CD4-positive, alpha-beta memory T cell (primary cell): ENCODE measurements around the gene FOXP4. TPM values are rescaled to one million over a fixed set of nuclear protein-coding genes. Genes with fewer than 3 reads are reported as not detected.
A peak's percentile ranks its signal among the peaks of the same experiment; 100 is the strongest.

Experiments
- CTCF ChIA-PET: fragments of 350-600 bp; sonication (Branson Sonifier 250); formaldehyde crosslinking; loops from one replicate; lab custom pipeline; 2021; ENCODE audit warnings: inconsistent platforms; ENCODE audit not compliant: partially characterized antibody; lab: Charles Lee
- POLR2A ChIA-PET: fragments of 350-600 bp; sonication (Branson Sonifier 250); formaldehyde crosslinking; loops from one replicate; lab custom pipeline; 2021; ENCODE audit not compliant: partially characterized antibody; lab: Charles Lee
- DNase-seq, 5 donors: peaks; one replicate each; pipeline versions ENCODE4 v3.0.0 to v3.0.0-alpha.2; 2020 to 2022; ENCODE audit warnings: mixed read lengths in 1 of 5
- H3K27ac ChIP-seq: one replicate; pipeline ENCODE4 v1.7.0; 2013; ENCODE audit warnings: low read depth, low read length
- H3K27me3 ChIP-seq: 2 replicates; pipeline ENCODE4 v1.7.0; 2013; ENCODE audit warnings: mild to moderate bottlenecking, low read length, moderate library complexity; ENCODE audit not compliant: insufficient read depth
- H3K36me3 ChIP-seq: 2 replicates; pipeline ENCODE4 v1.7.0; 2013; ENCODE audit warnings: mild to moderate bottlenecking, low read length, moderate library complexity; ENCODE audit not compliant: insufficient read depth
- H3K4me1 ChIP-seq: 2 replicates; pipeline ENCODE4 v1.7.0; 2013; ENCODE audit warnings: mild to moderate bottlenecking, low read length, moderate library complexity; ENCODE audit not compliant: insufficient read depth
- H3K4me3 ChIP-seq, 2 donors: one replicate each; pipeline ENCODE4 v1.7.0; 2013; ENCODE audit warnings: low read length in 2 of 2, mild to moderate bottlenecking in 1 of 2
- H3K9me3 ChIP-seq, 2 donors: one replicate each; pipeline ENCODE4 v1.7.0; 2013; ENCODE audit warnings: low read length in 2 of 2, control low read depth in 1 of 2; ENCODE audit not compliant: control insufficient read depth in 1 of 2
- H3K27ac Mint-ChIP-seq, 7 donors: one replicate each; pipeline ENCODE4 v1.8.0; 2020 to 2021; ENCODE audit warnings: mixed read lengths in 7 of 7, mild to moderate bottlenecking in 6 of 7, inconsistent platforms in 3 of 7, moderate library complexity in 3 of 7
- H3K27me3 Mint-ChIP-seq, 2 donors: one replicate each; pipeline ENCODE4 v1.8.0; 2020 to 2021; ENCODE audit warnings: mixed read lengths in 2 of 2
- H3K36me3 Mint-ChIP-seq, 2 donors: one replicate each; pipeline ENCODE4 v1.8.0; 2020 to 2021; ENCODE audit warnings: mixed read lengths in 2 of 2, inconsistent platforms in 1 of 2, mild to moderate bottlenecking in 1 of 2
- H3K4me1 Mint-ChIP-seq, 4 donors: one replicate each; pipeline ENCODE4 v1.8.0; 2020 to 2021; ENCODE audit warnings: mixed read lengths in 4 of 4, mild to moderate bottlenecking in 1 of 4
- H3K4me3 Mint-ChIP-seq, 8 donors: one replicate each; pipeline ENCODE4 v1.8.0; 2020 to 2021; ENCODE audit warnings: mixed read lengths in 8 of 8, mild to moderate bottlenecking in 7 of 8, moderate library complexity in 6 of 8, inconsistent platforms in 3 of 8
- H3K9me3 Mint-ChIP-seq, 8 donors: one replicate each; pipeline ENCODE4 v1.8.0; 2020 to 2021; ENCODE audit warnings: mixed read lengths in 8 of 8, mild to moderate bottlenecking in 5 of 8, inconsistent platforms in 3 of 8, moderate library complexity in 1 of 8
- intact Hi-C: fragments of 100-400 bp; cut with micrococcal nuclease; formaldehyde crosslinking; loops from one replicate; pipeline ENCODE4 v1.15.1; 2023
- microRNA-seq: library from miRNA; unstranded; fragments of <30 nt; microRNA quantifications from one replicate; pipeline ENCODE4 v1.2.0, GENCODE V29; 2021; ENCODE audit warnings: borderline replicate concordance, borderline number of aligned reads, borderline microRNAs expressed, mixed read lengths
- polyA plus RNA-seq, 2 donors: library from polyadenylated mRNA; unstranded; fragments of 300-500 nt; fragmentation: Illumina TruSeq; gene quantifications; one replicate each; pipeline ENCODE4 v1.2.3, GENCODE V29; 2021
- total RNA-seq, 2 experiments: library from RNA; stranded (reverse); gene quantifications; one replicate each; pipeline ENCODE4 v1.2.3, GENCODE V29; 2021

FOXP4 gene
- total and polyA plus RNA-seq, 4 experiments from 2014 or later, result 0.08 to 7.8 (median 4.5) TPM

GRCh38 chr6:41649596-41649995, 103.4 kb downstream of the FOXP4 start:
- ChIA-PET POLR2A (interaction anchor here (0.6 kb wide), 1 partner anchor 1860 kb away, joined by 3 read pairs; no protein-coding TSS in a partner anchor), CTCF (no interaction called here)
- no peaks in the 10 kb centered on the region for H3K36me3 Mint-ChIP-seq
- H3K4me1 Mint-ChIP-seq, result no peaks in the 10 kb centered on the region
- H3K27me3 ChIP-seq, result no peaks in the 10 kb centered on the region
- no peak for DNase-seq
- H3K9me3 ChIP-seq, result no peaks in the 10 kb centered on the region
- H3K27ac ChIP-seq, result no peak overlapping the region
- H3K4me1 ChIP-seq, result no peaks in the 10 kb centered on the region
- no peak overlapping the region for H3K4me3 Mint-ChIP-seq
- H3K36me3 ChIP-seq, result no peaks in the 10 kb centered on the region
- H3K4me3 ChIP-seq, result no peak overlapping the region
- H3K9me3 Mint-ChIP-seq, result no peaks in the 10 kb centered on the region
- intact Hi-C loops, result no loop called here
- peaks cover 8 to 18% of the 10 kb centered on the region in 2 donors for H3K27me3 Mint-ChIP-seq
- no peak overlapping the region for H3K27ac Mint-ChIP-seq

- peaks cover 8 to 18% of the 10 kb centered on the region in 2 donors for H3K27me3 Mint-ChIP-seq
- no peaks in the 10 kb centered on the region for H3K9me3 Mint-ChIP-seq
- Histone ChIP-seq H3K4me1 (no peaks in the 10 kb centered on the region), H3K36me3 (no peaks in the 10 kb centered on the region), H3K27me3 (no peaks in the 10 kb centered on the region), H3K9me3 (no peaks in the 10 kb centered on the region), H3K4me3 (no peak overlapping the region), H3K27ac (no peak overlapping the region)
- ChIA-PET CTCF (interaction anchor here (0.7 kb wide), 2 partner anchors 146 to 226 kb away, joined by 3 read pairs; no protein-coding TSS in a partner anchor), POLR2A (interaction anchor here (0.6 kb wide), 1 partner anchor 1860 kb away, joined by 3 read pairs; no protein-coding TSS in a partner anchor)
- H3K27ac Mint-ChIP-seq, result no peak overlapping the region
- DNase-seq, result no peak
- no peak overlapping the region for H3K4me3 Mint-ChIP-seq
- no peaks in the 10 kb centered on the region for H3K36me3 Mint-ChIP-seq
- intact Hi-C loops, result no loop called here
- no peaks in the 10 kb centered on the region for H3K4me1 Mint-ChIP-seq
Observed at GRCh38 chr6:41650120-41650519, 103.9 kb downstream of the FOXP4 start.

GRCh38 chr6:41651246-41651961, 105.2 kb downstream of the FOXP4 start:
- Histone ChIP-seq H3K4me3 (no peak overlapping the region), H3K27me3 (no peaks in the 10 kb centered on the region), H3K36me3 (no peaks in the 10 kb centered on the region), H3K9me3 (no peaks in the 10 kb centered on the region), H3K27ac (no peak overlapping the region), H3K4me1 (no peaks in the 10 kb centered on the region)
- POLR2A ChIA-PET, result interaction anchor here (0.6 kb wide), 1 partner anchor 10 kb away, joined by 3 read pairs; no protein-coding TSS in a partner anchor
- H3K27me3 Mint-ChIP-seq, result peaks cover 4 to 20% of the 10 kb centered on the region in 2 donors
- H3K27ac Mint-ChIP-seq, result no peak overlapping the region
- no peaks in the 10 kb centered on the region for H3K36me3 Mint-ChIP-seq
- H3K9me3 Mint-ChIP-seq, result no peaks in the 10 kb centered on the region
- peak overlapping the region in 1 of 8 donors; percentile 5 for H3K4me3 Mint-ChIP-seq
- no peak for DNase-seq
- intact Hi-C loops, result no loop called here
- CTCF ChIA-PET, result interaction anchor here (1.0 kb wide), 1 partner anchor 48 kb away, joined by 3 read pairs; no protein-coding TSS in a partner anchor
- no peaks in the 10 kb centered on the region for H3K4me1 Mint-ChIP-seq

Small RNA genes within 50 kb of the gene (microRNA-seq; reads per million reads assigned to microRNA genes)
- not detected for gene MIR4641

Other genes with a start within 250 kb of the FOXP4 start
- not detected for gene NCR2, start 210.8 kb upstream of the FOXP4 start, total RNA-seq
- gene NCR2, start 210.8 kb upstream of the FOXP4 start, polyA plus RNA-seq, result not detected
- not detected for gene MDFI, start 92.1 kb downstream of the FOXP4 start, total RNA-seq
- not detected for gene MDFI, start 92.1 kb downstream of the FOXP4 start, polyA plus RNA-seq
- 10 to 100 TPM; 12.2 to 15.7 TPM for gene TFEB, start 189.2 kb downstream of the FOXP4 start, total RNA-seq
- 10 to 100 TPM in 1 of 2 donors, 1 to 10 TPM in 1; 8.2 to 17.6 TPM for gene TFEB, start 189.2 kb downstream of the FOXP4 start, polyA plus RNA-seq
- gene PGC, start 201.0 kb downstream of the FOXP4 start, total RNA-seq, result not detected
- not detected for gene PGC, start 201.0 kb downstream of the FOXP4 start, polyA plus RNA-seq
- 1 to 10 TPM; 8.9 to 10.0 TPM for gene FRS3, start 233.5 kb downstream of the FOXP4 start, total RNA-seq
- 1 to 10 TPM; 2.2 to 2.8 TPM for gene FRS3, start 233.5 kb downstream of the FOXP4 start, polyA plus RNA-seq
- not detected for gene PRICKLE4, start 234.4 kb downstream of the FOXP4 start, total RNA-seq
- gene PRICKLE4, start 234.4 kb downstream of the FOXP4 start, polyA plus RNA-seq, result not detected
- 100 to 1,000 TPM; 118 to 126 TPM for gene TOMM6, start 241.3 kb downstream of the FOXP4 start, total RNA-seq
- gene TOMM6, start 241.3 kb downstream of the FOXP4 start, polyA plus RNA-seq, result 100 to 1,000 TPM; 301 to 353 TPM